SH-SY5Y (cell line): ENCODE measurements around the gene TEX44.

Source experiments
- GATA2 ChIP-seq: IDR thresholded peaks from 2 replicates; pipeline ENCODE4 v1.6.1; 2011; ENCODE audit warnings: mild to moderate bottlenecking, low read depth, low read length
- GATA3 ChIP-seq: IDR thresholded peaks from 2 replicates; pipeline ENCODE4 v1.6.1; 2011; ENCODE audit warnings: low read depth, mild to moderate bottlenecking, low read length, moderate library complexity

GRCh38 chr2:231605607-231606091, 13.0 kb downstream of the TEX44 start:
- TF ChIP-seq GATA3 (no peak), GATA2 (no peak)
